T-cell (primary cell): ENCODE data around the gene KCTD18. TPM values are rescaled to one million over a fixed set of nuclear protein-coding genes. Genes with fewer than 3 reads are reported as not detected.

Experiments
- ATAC-seq, 4 experiments: fragments of 200-7000 bp in 3 of 4; fragments of 150-1000 bp in 1 of 4; cut with Tn5 transposase; replicated peaks in 1 of 4; 1 replicate in 3 of 4; 2 replicates in 1 of 4; pipeline ENCODE4 v1.10.0; 2021; ENCODE audit warnings: moderate library complexity in 3 of 4, mild to moderate bottlenecking in 2 of 4, moderate number of reproducible peaks in 1 of 4
- CTCF ChIA-PET, 2 donors: fragments of 300-600 bp; sonication (Branson Sonifier 250); formaldehyde crosslinking; loops; one replicate each; lab custom pipeline; 2022; ENCODE audit warnings: antibody characterized with exemption in 2 of 2; lab: Charles Lee
- POLR2A ChIA-PET, 2 donors: fragments of 300-600 bp; sonication (Branson Sonifier 250); formaldehyde crosslinking; loops; one replicate each; lab custom pipeline; 2022; ENCODE audit warnings: antibody characterized with exemption in 2 of 2; lab: Charles Lee
- DNase-seq, 35 experiments: peaks; one replicate each; pipeline versions ENCODE4 v3.0.0 to v3.0.0-alpha.2; 2013 to 2023
- H3K27ac ChIP-seq: one replicate; pipeline ENCODE4 v1.5.1; 2013; ENCODE audit warnings: low read length
- H3K27me3 ChIP-seq, 2 experiments: replicated peaks in 1 of 2; 1 replicate in 1 of 2; 2 replicates in 1 of 2; pipeline versions ENCODE4 v1.6.1 to v1.7.0; 2013; ENCODE audit warnings: low read length in 1 of 2, mixed read lengths in 1 of 2; ENCODE audit not compliant: control insufficient read depth in 2 of 2, insufficient read depth in 2 of 2; ENCODE audit errors: extremely low read depth in 1 of 2
- H3K36me3 ChIP-seq, 2 donors: 1 replicate in 1 of 2; 2 replicates in 1 of 2; pipeline versions ENCODE4 v1.6.1 to v1.7.0; 2013; ENCODE audit warnings: low read length in 1 of 2; ENCODE audit not compliant: control insufficient read depth in 2 of 2, insufficient read depth in 1 of 2; ENCODE audit errors: extremely low read depth in 1 of 2
- H3K4me1 ChIP-seq, 2 experiments: 1 replicate in 1 of 2; 2 replicates in 1 of 2; pipeline versions ENCODE4 v1.6.1 to v1.7.0; 2013; ENCODE audit warnings: low read length in 2 of 2, mixed read lengths in 1 of 2; ENCODE audit not compliant: insufficient read depth in 2 of 2, control insufficient read depth in 1 of 2; ENCODE audit errors: extremely low read depth in 1 of 2
- H3K4me3 ChIP-seq, 2 donors: 1 replicate in 1 of 2; 2 replicates in 1 of 2; pipeline versions ENCODE4 v1.5.1 to v1.7.0; 2013; ENCODE audit warnings: mild to moderate bottlenecking in 2 of 2, low read length in 1 of 2, moderate library complexity in 1 of 2; ENCODE audit not compliant: control insufficient read depth in 1 of 2; ENCODE audit errors: extremely low read depth in 1 of 2
- H3K9me3 ChIP-seq: 2 replicates; pipeline ENCODE4 v1.7.0; 2013
- H3K27ac Mint-ChIP-seq, 2 donors: one replicate each; pipeline ENCODE4 v1.8.0; 2020 to 2021; ENCODE audit warnings: mild to moderate bottlenecking in 2 of 2, mixed read lengths in 2 of 2
- H3K27me3 Mint-ChIP-seq, 2 donors: one replicate each; pipeline ENCODE4 v1.8.0; 2021 to 2022; ENCODE audit warnings: mixed read lengths in 2 of 2
- H3K36me3 Mint-ChIP-seq: one replicate; pipeline ENCODE4 v1.8.0; 2021; ENCODE audit warnings: mixed read lengths
- H3K4me1 Mint-ChIP-seq, 3 donors: one replicate each; pipeline ENCODE4 v1.8.0; 2020 to 2022; ENCODE audit warnings: mixed read lengths in 3 of 3, mild to moderate bottlenecking in 1 of 3
- H3K4me3 Mint-ChIP-seq, 3 donors: one replicate each; pipeline ENCODE4 v1.8.0; 2020 to 2022; ENCODE audit warnings: mild to moderate bottlenecking in 3 of 3, mixed read lengths in 3 of 3, moderate library complexity in 3 of 3
- H3K9me3 Mint-ChIP-seq, 3 donors: one replicate each; pipeline ENCODE4 v1.8.0; 2020 to 2022; ENCODE audit warnings: mixed read lengths in 3 of 3
- WGBS: methylation state at CpG from one replicate; pipeline ENCODE4 v1.1.5; 2013; ENCODE audit warnings: missing lambda C conversion rate; ENCODE audit not compliant: insufficient coverage; 5-methylcytosine and 5-hydroxymethylcytosine counted together
- total RNA-seq, 35 experiments: library from RNA in 6 of 35; stranded (reverse) in 6 of 35; fragments of 120-200 nt in 1 of 35; gene quantifications; one replicate each; pipeline versions ENCODE4 v1.2.1 to v1.2.4 and lab custom pipeline; 2013 to 2026

Gene KCTD18
- total RNA-seq, 5 donors from 2014 or later (not counting 1 experiment from before 2014, with no cell fraction given) = 16.1 to 19.8 (median 19.1) TPM

DNA sequence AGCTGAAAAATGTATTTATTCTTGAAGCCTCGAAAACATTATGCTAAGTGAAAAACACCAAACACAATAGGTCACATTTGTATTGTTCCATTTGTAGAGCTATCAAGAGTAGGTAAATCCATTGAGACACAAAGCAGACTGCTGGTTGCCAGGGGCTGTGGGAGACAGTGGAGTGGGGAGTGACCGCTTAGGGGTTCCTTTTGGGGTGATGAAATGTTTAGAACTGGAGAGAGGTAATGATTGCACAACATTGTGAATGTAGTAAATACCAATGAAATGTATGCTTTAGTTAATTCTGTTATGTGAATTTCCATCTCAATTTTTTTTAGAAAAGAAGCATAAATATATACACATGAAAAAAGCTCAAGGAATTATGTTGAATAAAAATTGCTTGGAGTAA, 15.8 kb downstream of the KCTD18 start:
- Mint-ChIP-seq H3K4me1 (peaks cover 0 to 1% (median 0%) of the 10 kb centered on the region in 3 donors), H3K27ac (peak overlapping the region in 1 of 2 donors; percentile 16), H3K9me3 (no peaks in the 10 kb centered on the region), H3K36me3 (peaks cover 60% of the 10 kb centered on the region), H3K27me3 (no peaks in the 10 kb centered on the region), H3K4me3 (no peak overlapping the region)
- ATAC-seq (no peak), DNase-seq (no peak)
- CTCF ChIA-PET = interaction anchor here in 1 of 2 donors (0.6 to 1.2 kb wide), 3 partner anchors 10 to 52 kb away, joined by 3 to 6 read pairs (median 6); no protein-coding TSS in a partner anchor
- WGBS = 100% methylated on average over 1 of the region's 2 CpGs
- Histone ChIP-seq H3K36me3 (peaks cover 4 to 65% of the 10 kb centered on the region in 2 donors), H3K4me3 (no peak overlapping the region), H3K27me3 (no peaks in the 10 kb centered on the region), H3K27ac (no peak overlapping the region), H3K4me1 (no peaks in the 10 kb centered on the region), H3K9me3 (no peaks in the 10 kb centered on the region)
- POLR2A ChIA-PET = interaction anchor here in 1 of 2 donors (0.5 to 0.6 kb wide), 2 partner anchors 8 to 922 kb away, joined by 3 to 4 read pairs; no protein-coding TSS in a partner anchor

GRCh38 chr2:200492656-200493055, 17.2 kb downstream of the KCTD18 start:
- H3K4me3 ChIP-seq = no peak overlapping the region
- Mint-ChIP-seq H3K4me3 (no peak overlapping the region), H3K36me3 (peaks cover 59% of the 10 kb centered on the region), H3K27me3 (no peaks in the 10 kb centered on the region), H3K9me3 (no peaks in the 10 kb centered on the region), H3K4me1 (no peaks in the 10 kb centered on the region), H3K27ac (peak overlapping the region in 1 of 2 donors; percentile 34)
- no peaks in the 10 kb centered on the region for H3K4me1 ChIP-seq
- no peak for DNase-seq
- ATAC-seq = no peak
- ChIA-PET CTCF (interaction anchor here in 1 of 2 donors (1.1 kb wide), 1 partner anchor 11 kb away, joined by 3 read pairs; no protein-coding TSS in a partner anchor), POLR2A (no interaction called here)
- H3K9me3 ChIP-seq = no peaks in the 10 kb centered on the region
- no peak overlapping the region for H3K27ac ChIP-seq
- peaks cover 4 to 54% of the 10 kb centered on the region in 2 donors for H3K36me3 ChIP-seq
- H3K27me3 ChIP-seq = no peaks in the 10 kb centered on the region

GRCh38 chr2:200490001-200490400, 19.9 kb downstream of the KCTD18 start:
- H3K27ac ChIP-seq = no peak overlapping the region
- peaks cover 4 to 39% of the 10 kb centered on the region in 2 donors for H3K36me3 ChIP-seq
- no peaks in the 10 kb centered on the region for H3K27me3 ChIP-seq
- H3K9me3 ChIP-seq = no peaks in the 10 kb centered on the region
- H3K4me3 ChIP-seq = no peak overlapping the region
- no peaks in the 10 kb centered on the region for H3K9me3 Mint-ChIP-seq
- ChIA-PET POLR2A (interaction anchor here in 1 of 2 donors (0.7 kb wide), 1 partner anchor 22 kb away, joined by 3 read pairs; no protein-coding TSS in a partner anchor), CTCF (no interaction called here)
- peaks cover 46% of the 10 kb centered on the region for H3K36me3 Mint-ChIP-seq
- H3K4me1 ChIP-seq = no peaks in the 10 kb centered on the region
- DNase-seq (no peak), ATAC-seq (no peak)
- WGBS = 98% methylated on average over 17 of the region's 22 CpGs
- no peak overlapping the region for H3K4me3 Mint-ChIP-seq
- H3K27ac Mint-ChIP-seq = no peak overlapping the region
- no peaks in the 10 kb centered on the region for H3K4me1 Mint-ChIP-seq
- no peaks in the 10 kb centered on the region for H3K27me3 Mint-ChIP-seq

DNA sequence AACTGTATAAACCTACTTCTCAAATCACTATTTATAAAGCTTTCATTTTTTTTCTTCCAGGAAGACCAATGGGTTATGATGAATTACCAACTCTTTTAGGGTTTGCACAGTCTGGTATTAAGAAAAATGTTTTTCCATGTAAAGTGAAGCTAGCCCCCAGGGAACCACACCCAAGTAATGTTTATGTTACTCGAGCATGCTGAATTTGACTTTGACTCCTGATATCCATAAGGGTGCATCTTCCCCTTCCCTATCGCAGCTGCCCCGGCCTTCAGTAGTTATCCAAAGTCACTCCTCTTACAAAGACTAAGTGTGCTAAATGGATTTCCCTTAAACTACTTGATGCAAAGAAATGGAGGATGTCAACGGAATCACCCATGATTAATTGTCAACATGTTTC, 21.7 kb downstream of the KCTD18 start:
- WGBS = 100% methylated on average over 2 of the region's 4 CpGs
- Mint-ChIP-seq H3K9me3 (no peaks in the 10 kb centered on the region), H3K4me3 (no peak overlapping the region), H3K27ac (no peak overlapping the region), H3K4me1 (peaks cover 0 to 3% (median 0%) of the 10 kb centered on the region in 3 donors), H3K36me3 (peaks cover 37% of the 10 kb centered on the region), H3K27me3 (peaks cover 0 to 4% of the 10 kb centered on the region in 2 donors)
- peaks cover 4 to 32% of the 10 kb centered on the region in 2 donors for H3K36me3 ChIP-seq
- ATAC-seq (no peak), DNase-seq (no peak)
- no peak overlapping the region for H3K4me3 ChIP-seq
- H3K9me3 ChIP-seq = no peaks in the 10 kb centered on the region
- no peaks in the 10 kb centered on the region for H3K4me1 ChIP-seq
- ChIA-PET CTCF (no interaction called here), POLR2A (no interaction called here)
- no peak overlapping the region for H3K27ac ChIP-seq
- no peaks in the 10 kb centered on the region for H3K27me3 ChIP-seq

GRCh38 chr2:200486529-200486928, 23.3 kb downstream of the KCTD18 start:
- Mint-ChIP-seq H3K4me1 (peaks cover 0 to 3% (median 0%) of the 10 kb centered on the region in 3 donors), H3K36me3 (peaks cover 22% of the 10 kb centered on the region), H3K9me3 (no peaks in the 10 kb centered on the region), H3K27ac (no peak overlapping the region), H3K27me3 (peaks cover 0 to 4% of the 10 kb centered on the region in 2 donors), H3K4me3 (no peak overlapping the region)
- H3K9me3 ChIP-seq = no peaks in the 10 kb centered on the region
- no peak overlapping the region for H3K27ac ChIP-seq
- H3K4me1 ChIP-seq = peaks cover 0 to under 1% of the 10 kb centered on the region in 2 experiments
- H3K27me3 ChIP-seq = no peaks in the 10 kb centered on the region
- H3K4me3 ChIP-seq = no peak overlapping the region
- DNase-seq = no peak
- WGBS = no CpG with 5 or more reads among the region's 2 CpGs
- ChIA-PET CTCF (interaction anchor here in 1 of 2 donors (0.6 to 1.3 kb wide), 4 partner anchors 9 to 513 kb away, joined by 3 to 5 read pairs (median 4); no protein-coding TSS in a partner anchor), POLR2A (interaction anchor here in 1 of 2 donors (0.8 kb wide), 1 partner anchor 19 kb away, joined by 3 read pairs; no protein-coding TSS in a partner anchor)
- no peak for ATAC-seq
- peaks cover 4 to 18% of the 10 kb centered on the region in 2 donors for H3K36me3 ChIP-seq

DNA sequence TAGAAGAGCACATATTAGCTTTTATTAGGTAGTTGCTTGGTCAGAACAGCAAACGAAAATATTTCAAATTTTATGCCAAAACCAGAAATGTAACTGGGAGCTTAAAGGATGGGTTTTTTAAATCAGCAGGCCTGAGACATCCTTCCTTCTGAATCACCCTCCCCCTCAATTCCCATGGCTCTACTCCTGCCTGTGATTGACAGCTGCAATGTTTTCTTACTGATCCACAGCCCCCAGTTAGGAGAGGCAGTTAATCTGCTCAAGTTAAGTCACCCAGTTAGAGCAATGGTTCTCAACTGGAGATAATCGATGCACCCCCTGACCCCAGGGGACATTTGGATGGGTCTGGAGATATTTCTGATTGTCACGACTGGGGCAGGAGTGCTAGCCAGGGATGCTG, 24.9 kb downstream of the KCTD18 start:
- no peak overlapping the region for H3K27ac ChIP-seq
- no peak overlapping the region for H3K4me3 Mint-ChIP-seq
- peaks cover 0 to 4% of the 10 kb centered on the region in 2 donors for H3K27me3 Mint-ChIP-seq
- H3K9me3 Mint-ChIP-seq = no peaks in the 10 kb centered on the region
- H3K4me1 ChIP-seq = peaks cover 0 to 5% of the 10 kb centered on the region in 2 experiments
- H3K36me3 Mint-ChIP-seq = peaks cover 10% of the 10 kb centered on the region
- WGBS = no CpG with 5 or more reads among the region's 3 CpGs
- ChIA-PET POLR2A (no interaction called here), CTCF (interaction anchor here (1.4 to 2.3 kb wide), 4 partner anchors 9 to 506 kb away, joined by 4 to 10 read pairs (median 6); no protein-coding TSS in a partner anchor)
- no peak overlapping the region for H3K4me3 ChIP-seq
- DNase-seq (no peak), ATAC-seq (no peak)
- H3K9me3 ChIP-seq = no peaks in the 10 kb centered on the region
- H3K36me3 ChIP-seq = peaks cover 0 to 2% of the 10 kb centered on the region in 2 donors
- H3K4me1 Mint-ChIP-seq = peaks cover 0 to 6% (median 2%) of the 10 kb centered on the region in 3 donors
- H3K27ac Mint-ChIP-seq = no peak overlapping the region
- H3K27me3 ChIP-seq = no peaks in the 10 kb centered on the region
